Keratinocyte (primary cell): ENCODE data around the gene OOSP2. TPM values are rescaled to one million over a fixed set of nuclear protein-coding genes. Genes with fewer than 3 reads are reported as not detected.
"Not testable (repeated sequence)": the region's sequence is repeated elsewhere in the genome, so short reads cannot be mapped to it uniquely, and the experiment has no call there.

Source experiments
- DNase-seq: peaks from one replicate; pipeline ENCODE4 v3.0.0-alpha.2; 2011; ENCODE audit warnings: low read depth, missing footprints, low spot score
- FAIRE-seq: peaks from 2 replicates; lab custom pipeline; 2011; peaks lifted over from hg19 to GRCh38; lab: Jason Lieb, UNC
- H2AFZ ChIP-seq: 2 replicates; pipeline ENCODE4 v1.6.0; 2012; ENCODE audit warnings: low read length, control low read depth, inconsistent platforms; ENCODE audit not compliant: control insufficient read depth
- H3K27ac ChIP-seq: 2 replicates; pipeline ENCODE4 v1.5.1; 2011; ENCODE audit warnings: low read length; ENCODE audit not compliant: control insufficient read depth, insufficient read depth
- H3K27me3 ChIP-seq: 3 replicates; pipeline ENCODE4 v1.6.0; 2011; ENCODE audit warnings: low read length; ENCODE audit not compliant: control insufficient read depth, insufficient read depth; ENCODE audit errors: extremely low read depth
- H3K36me3 ChIP-seq, 2 experiments: 2 replicates in 1 of 2; 3 replicates in 1 of 2; pipeline ENCODE4 v1.5.1; 2011; ENCODE audit warnings: low read length in 2 of 2, mild to moderate bottlenecking in 1 of 2; ENCODE audit not compliant: control insufficient read depth in 2 of 2, insufficient read depth in 2 of 2; ENCODE audit errors: extremely low read depth in 1 of 2
- H3K4me1 ChIP-seq: 3 replicates; pipeline ENCODE4 v1.5.1; 2011; ENCODE audit warnings: low read length; ENCODE audit not compliant: control insufficient read depth, insufficient read depth; ENCODE audit errors: extremely low read depth
- H3K4me2 ChIP-seq: 3 replicates; pipeline ENCODE4 v1.6.0; 2011; ENCODE audit warnings: low read depth, low read length; ENCODE audit not compliant: control insufficient read depth, insufficient read depth; ENCODE audit errors: extremely low read depth
- H3K4me3 ChIP-seq, 3 experiments: fragments of 200-600 bp in 1 of 3; sonication (generic) in 1 of 3; 2 replicates in 2 of 3; 3 replicates in 1 of 3; pipeline ENCODE4 v1.5.1; 2011 to 2016; ENCODE audit warnings: low read length in 3 of 3, mild to moderate bottlenecking in 3 of 3, control low read depth in 2 of 3, inconsistent platforms in 1 of 3, low read depth in 1 of 3, mixed read lengths in 1 of 3, mixed run types in 1 of 3, moderate library complexity in 1 of 3; ENCODE audit not compliant: control insufficient read depth in 2 of 3, insufficient read depth in 2 of 3; ENCODE audit errors: extremely low read depth in 1 of 3
- H3K79me2 ChIP-seq: 2 replicates; pipeline ENCODE4 v1.6.0; 2012; ENCODE audit warnings: low read length; ENCODE audit not compliant: control insufficient read depth, insufficient read depth
- H3K9ac ChIP-seq: 3 replicates; pipeline ENCODE4 v1.6.0; 2011; ENCODE audit warnings: low read length; ENCODE audit not compliant: control insufficient read depth, insufficient read depth; ENCODE audit errors: extremely low read depth
- H3K9me1 ChIP-seq: 3 replicates; pipeline ENCODE4 v1.6.0; 2011; ENCODE audit warnings: low read length; ENCODE audit not compliant: control insufficient read depth, insufficient read depth; ENCODE audit errors: extremely low read depth
- H3K9me3 ChIP-seq: 2 replicates; pipeline ENCODE4 v1.5.1; 2012; ENCODE audit warnings: low read depth, low read length; ENCODE audit not compliant: control insufficient read depth
- H4K20me1 ChIP-seq: 3 replicates; pipeline ENCODE4 v1.6.0; 2011; ENCODE audit warnings: low read length; ENCODE audit not compliant: control insufficient read depth, insufficient read depth; ENCODE audit errors: extremely low read depth
- EZH2 ChIP-seq: IDR thresholded peaks from one replicate; pipeline ENCODE4 v1.6.1; 2012; ENCODE audit warnings: inconsistent platforms, mild to moderate bottlenecking, low read length, moderate library complexity
- dilution Hi-C: fragments of 300-500 bp; cut with MboI; formaldehyde crosslinking; loops from one replicate; pipeline ENCODE4 v1.7.0; 2020; ENCODE audit warnings: low sequenced_read_pairs; ENCODE audit not compliant: extremely low pct_ligation_motif_present
- polyA plus RNA-seq, 5 experiments: library from polyadenylated mRNA; depleted of rRNA in 3 of 5; stranded (reverse) in 3 of 5; stranded (forward) in 1 of 5; unstranded in 1 of 5; fragments of >200 nt; gene quantifications; 1 replicate in 1 of 5; 2 replicates in 3 of 5; 3 replicates in 1 of 5; pipeline versions ENCODE4 v1.2.1 to v1.2.3, GENCODE V29; 2011 to 2012; ENCODE audit warnings: missing spikeins in 2 of 5, low read depth in 1 of 5, low replicate concordance in 1 of 5
- TF ChIP-seq, protein P1 (sequence below), 3 experiments: IDR thresholded peaks in 1 of 3; conservative IDR thresholded peaks in 1 of 3; optimal IDR thresholded peaks in 1 of 3; 2 replicates in 2 of 3; 3 replicates in 1 of 3; pipeline versions ENCODE3 to v1.5.1; 2011; ENCODE audit warnings: low read length in 3 of 3, mild to moderate bottlenecking in 3 of 3, moderate library complexity in 2 of 3, control low read depth in 1 of 3, inconsistent platforms in 1 of 3; ENCODE audit not compliant: insufficient read depth in 2 of 3; ENCODE audit errors: extremely low read depth in 1 of 3

OOSP2 gene
- polyA plus RNA-seq, 1 donor (not counting 4 experiments of a cell fraction or from before 2014, with no cell fraction given) = not detected

GRCh38 chr11:60018058-60018457, 22.2 kb upstream of the OOSP2 start:
- dilution Hi-C loops = no loop called here
- no peaks in the 10 kb centered on the region for H3K79me2 ChIP-seq

GRCh38 chr11:60020376-60020775, 19.8 kb upstream of the OOSP2 start:
- H3K4me3 ChIP-seq, H3K79me2 ChIP-seq, H3K4me1 ChIP-seq, H3K27me3 ChIP-seq, FAIRE-seq, H3K9ac ChIP-seq, H3K9me1 ChIP-seq, H3K4me2 ChIP-seq, H2AFZ ChIP-seq, dilution Hi-C loops, H3K36me3 ChIP-seq, H4K20me1 ChIP-seq, H3K27ac ChIP-seq, DNase-seq, H3K9me3 ChIP-seq: not testable (repeated sequence)

More at GRCh38 chr11:60018058-60018457, 22.2 kb upstream of the OOSP2 start:
- FAIRE-seq (no peak), DNase-seq (no peak)
- H3K4me3 ChIP-seq = no peak overlapping the region
- no peaks in the 10 kb centered on the region for H4K20me1 ChIP-seq
- no peaks in the 10 kb centered on the region for H3K36me3 ChIP-seq
- H3K9me1 ChIP-seq = no peaks in the 10 kb centered on the region
- H3K27ac ChIP-seq = no peak overlapping the region
- no peak overlapping the region for H3K4me2 ChIP-seq
- no peak for TF ChIP-seq EZH2
- TF ChIP-seq, protein P1, sequence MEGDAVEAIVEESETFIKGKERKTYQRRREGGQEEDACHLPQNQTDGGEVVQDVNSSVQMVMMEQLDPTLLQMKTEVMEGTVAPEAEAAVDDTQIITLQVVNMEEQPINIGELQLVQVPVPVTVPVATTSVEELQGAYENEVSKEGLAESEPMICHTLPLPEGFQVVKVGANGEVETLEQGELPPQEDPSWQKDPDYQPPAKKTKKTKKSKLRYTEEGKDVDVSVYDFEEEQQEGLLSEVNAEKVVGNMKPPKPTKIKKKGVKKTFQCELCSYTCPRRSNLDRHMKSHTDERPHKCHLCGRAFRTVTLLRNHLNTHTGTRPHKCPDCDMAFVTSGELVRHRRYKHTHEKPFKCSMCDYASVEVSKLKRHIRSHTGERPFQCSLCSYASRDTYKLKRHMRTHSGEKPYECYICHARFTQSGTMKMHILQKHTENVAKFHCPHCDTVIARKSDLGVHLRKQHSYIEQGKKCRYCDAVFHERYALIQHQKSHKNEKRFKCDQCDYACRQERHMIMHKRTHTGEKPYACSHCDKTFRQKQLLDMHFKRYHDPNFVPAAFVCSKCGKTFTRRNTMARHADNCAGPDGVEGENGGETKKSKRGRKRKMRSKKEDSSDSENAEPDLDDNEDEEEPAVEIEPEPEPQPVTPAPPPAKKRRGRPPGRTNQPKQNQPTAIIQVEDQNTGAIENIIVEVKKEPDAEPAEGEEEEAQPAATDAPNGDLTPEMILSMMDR (optimal IDR thresholded peaks at IDR 0.05 in 1 of 3, IDR thresholded peaks at IDR 0.05 in 1 of 3, conservative IDR thresholded peaks at IDR 0.05 in 1 of 3; ENCODE audit: extremely low read depth in 1 of 3, insufficient read depth in 2 of 3, low read length in 3 of 3) = no peak
- no peaks in the 10 kb centered on the region for H3K27me3 ChIP-seq
- H2AFZ ChIP-seq = no peak overlapping the region
- no peaks in the 10 kb centered on the region for H3K9me3 ChIP-seq
- H3K4me1 ChIP-seq = no peaks in the 10 kb centered on the region
- H3K9ac ChIP-seq = no peak overlapping the region

DNA sequence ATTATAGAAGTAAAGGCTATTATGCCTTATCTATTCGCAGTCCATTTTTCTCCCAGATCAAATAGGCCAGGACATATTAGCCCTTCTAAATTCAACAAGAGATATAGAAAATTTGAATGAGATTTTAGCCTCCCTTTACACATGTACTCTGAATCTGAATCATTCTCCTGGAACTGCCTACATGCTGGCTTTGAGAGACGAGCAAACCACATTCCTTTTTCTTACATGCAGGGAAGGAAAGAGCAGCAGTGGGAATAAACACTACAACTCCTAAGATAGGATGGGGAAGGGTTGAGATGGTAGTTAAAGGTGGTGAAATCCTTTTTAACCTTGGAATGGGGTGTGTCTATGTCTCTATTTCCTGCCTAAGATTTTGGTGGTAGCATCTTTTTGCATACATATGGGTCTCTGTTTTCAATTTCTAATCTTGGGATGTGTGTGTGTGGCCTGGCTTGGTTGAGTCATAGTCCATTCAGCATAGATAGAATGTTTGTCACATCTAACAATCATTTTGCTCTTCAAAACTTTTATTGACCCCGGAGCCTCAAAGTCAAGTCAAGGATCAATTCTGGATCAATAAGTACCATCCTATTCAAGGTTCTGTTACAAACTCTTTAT, 11.1 kb upstream of the OOSP2 start:
- Histone ChIP-seq H3K36me3 (no peaks in the 10 kb centered on the region), H3K27me3 (no peaks in the 10 kb centered on the region), H3K27ac (no peak overlapping the region), H3K4me1 (no peaks in the 10 kb centered on the region), H3K4me2 (no peak overlapping the region), H3K9me3 (no peaks in the 10 kb centered on the region), H3K9me1 (no peaks in the 10 kb centered on the region), H3K79me2 (no peaks in the 10 kb centered on the region), H3K9ac (no peak overlapping the region), H2AFZ (no peak overlapping the region), H3K4me3 (no peak overlapping the region), H4K20me1 (no peaks in the 10 kb centered on the region)
- DNase-seq = no peak
- no peak for FAIRE-seq
- TF ChIP-seq EZH2 = no peak
- dilution Hi-C loops = no loop called here

DNA sequence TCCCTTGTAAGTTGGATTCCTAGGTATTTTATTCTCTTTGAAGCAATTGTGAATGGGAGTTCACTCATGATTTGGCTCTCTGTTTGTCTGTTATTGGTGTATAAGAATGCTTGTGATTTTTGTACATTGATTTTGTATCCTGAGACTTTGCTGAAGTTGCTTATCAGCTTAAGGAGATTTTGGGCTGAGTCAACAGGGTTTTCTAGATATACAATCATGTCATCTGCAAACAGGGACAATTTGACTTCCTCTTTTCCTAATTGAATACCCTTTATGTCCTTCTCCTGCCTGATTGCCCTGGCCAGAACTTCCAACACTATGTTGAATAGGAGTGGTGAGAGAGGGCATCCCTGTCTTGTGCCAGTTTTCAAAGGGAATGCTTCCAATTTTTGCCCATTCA, 10.2 kb downstream of the OOSP2 start:
- H3K4me2 ChIP-seq, H3K36me3 ChIP-seq, H4K20me1 ChIP-seq, H3K9ac ChIP-seq, H2AFZ ChIP-seq, H3K4me1 ChIP-seq, H3K4me3 ChIP-seq, H3K9me3 ChIP-seq, H3K27ac ChIP-seq, H3K27me3 ChIP-seq, H3K79me2 ChIP-seq, DNase-seq, FAIRE-seq, dilution Hi-C loops, H3K9me1 ChIP-seq: not testable (repeated sequence)
